A673 (cell line): Measurements from ENCODE around the gene KIAA1549. TPM values are rescaled to one million over a fixed set of nuclear protein-coding genes. Genes with fewer than 3 reads are reported as not detected.

Experiments
- BruUV-seq: library from RNA; stranded (reverse); fragments of 400-500 nt; replicated peaks from 2 replicates; lab custom pipeline; 2021; lab: Mats Ljungman, UMichigan
- CTCF ChIA-PET: fragments of 300-600 bp; sonication (Branson Sonifier 250); formaldehyde crosslinking; loops from one replicate; lab custom pipeline; 2022; ENCODE audit warnings: antibody characterized with exemption; lab: Charles Lee
- POLR2A ChIA-PET: fragments of 300-600 bp; sonication (Branson Sonifier 250); formaldehyde crosslinking; loops from one replicate; lab custom pipeline; 2022; ENCODE audit warnings: antibody characterized with exemption; ENCODE audit not compliant: low non-redundant PET; lab: Charles Lee
- DNase-seq: peaks from one replicate; pipeline ENCODE4 v3.0.0-alpha.2; 2015; ENCODE audit warnings: low spot score
- H3K27ac ChIP-seq: fragments of 200-600 bp; sonication (generic); 2 replicates; pipeline ENCODE4 v1.5.1; 2016; ENCODE audit warnings: mixed run types, low read depth, mild to moderate bottlenecking, mixed read lengths, antibody characterized with exemption, low read length; ENCODE audit not compliant: poor library complexity, severe bottlenecking
- H3K27me3 ChIP-seq: fragments of 200-600 bp; sonication (generic); replicated peaks from 2 replicates; pipeline ENCODE4 v1.6.1; 2017; ENCODE audit warnings: mixed run types, low read depth, mild to moderate bottlenecking, mixed read lengths, antibody characterized with exemption, low read length; ENCODE audit not compliant: insufficient read depth, poor library complexity
- H3K36me3 ChIP-seq: fragments of 200-600 bp; sonication (generic); 2 replicates; pipeline ENCODE4 v1.6.1; 2016; ENCODE audit warnings: mixed run types, mild to moderate bottlenecking, mixed read lengths, antibody characterized with exemption, low read length; ENCODE audit not compliant: insufficient read depth, poor library complexity, severe bottlenecking
- H3K4me1 ChIP-seq: fragments of 200-600 bp; sonication (generic); 2 replicates; pipeline ENCODE4 v1.6.1; 2017; ENCODE audit warnings: mixed run types, mild to moderate bottlenecking, mixed read lengths, antibody characterized with exemption, low read length; ENCODE audit not compliant: insufficient read depth, poor library complexity, severe bottlenecking
- H3K4me3 ChIP-seq: fragments of 200-600 bp; sonication (generic); 2 replicates; pipeline ENCODE4 v1.5.1; 2016; ENCODE audit warnings: low read depth, mixed run types, mild to moderate bottlenecking, mixed read lengths, low read length; ENCODE audit not compliant: poor library complexity, severe bottlenecking
- H3K9me3 ChIP-seq: fragments of 200-600 bp; sonication (generic); 2 replicates; pipeline ENCODE4 v1.6.1; 2016; ENCODE audit warnings: mixed run types, low read depth, mild to moderate bottlenecking, mixed read lengths, antibody characterized with exemption, low read length; ENCODE audit not compliant: poor library complexity, severe bottlenecking
- EZH2 ChIP-seq: fragments of 200-600 bp; sonication (generic); IDR thresholded peaks from 2 replicates; pipeline ENCODE4 v1.6.1; 2017; ENCODE audit warnings: borderline replicate concordance, low read depth, mild to moderate bottlenecking, mixed read lengths, antibody characterized with exemption, low read length; ENCODE audit not compliant: poor library complexity, severe bottlenecking
- intact Hi-C: fragments of 100-400 bp; cut with micrococcal nuclease; formaldehyde crosslinking; loops from one replicate; pipeline ENCODE4 v1.10.0; 2022; ENCODE audit not compliant: unreplicated experiment
- total RNA-seq: library from RNA; stranded (reverse); gene quantifications from 2 replicates; pipeline ENCODE4 v1.2.3, GENCODE V29; 2021
- TF ChIP-seq, protein P1 (sequence below): fragments of 300-800, 200-600 bp; sonication (generic); conservative IDR thresholded peaks from 2 replicates; pipeline ENCODE4 v1.5.1; 2017; ENCODE audit warnings: low read depth, mild to moderate bottlenecking, antibody characterized with exemption, low read length, moderate library complexity, mixed read lengths

The KIAA1549 gene
- total RNA-seq, 1 experiment from 2014 or later, result 2.5 TPM

DNA sequence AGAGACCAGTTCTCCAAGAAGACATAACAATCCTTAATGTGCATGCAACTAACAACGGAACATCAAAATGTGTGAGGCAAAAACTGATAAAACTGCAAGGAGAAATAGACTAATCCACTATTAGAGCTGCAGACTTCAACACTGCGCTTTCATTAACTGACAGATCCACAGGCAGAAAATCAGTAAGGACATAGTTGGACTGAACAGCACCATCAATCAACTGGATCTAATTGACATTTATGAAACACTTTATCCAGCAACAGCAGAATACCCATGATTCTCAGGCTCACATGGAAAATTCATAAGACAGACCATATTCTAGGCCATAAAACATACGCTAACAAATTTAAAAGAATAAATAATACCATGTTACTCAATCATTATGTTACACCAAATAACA lies 161.6 kb downstream of the KIAA1549 start:
- POLR2A ChIA-PET, result no interaction called here
- no peaks in the 10 kb centered on the region for H3K4me1 ChIP-seq
- DNase-seq, result no peak
- CTCF ChIA-PET, result interaction anchor here (0.6 kb wide), 1 partner anchor 81 kb away, joined by 3 read pairs; no protein-coding TSS in a partner anchor
- no peaks in the 10 kb centered on the region for H3K36me3 ChIP-seq
- intact Hi-C loops, result no loop called here
- no peaks in the 10 kb centered on the region for H3K27me3 ChIP-seq
- H3K4me3 ChIP-seq, result no peak overlapping the region
- H3K9me3 ChIP-seq, result no peaks in the 10 kb centered on the region
- H3K27ac ChIP-seq, result no peak overlapping the region
- no peak for TF ChIP-seq EZH2
- TF ChIP-seq, protein P1, sequence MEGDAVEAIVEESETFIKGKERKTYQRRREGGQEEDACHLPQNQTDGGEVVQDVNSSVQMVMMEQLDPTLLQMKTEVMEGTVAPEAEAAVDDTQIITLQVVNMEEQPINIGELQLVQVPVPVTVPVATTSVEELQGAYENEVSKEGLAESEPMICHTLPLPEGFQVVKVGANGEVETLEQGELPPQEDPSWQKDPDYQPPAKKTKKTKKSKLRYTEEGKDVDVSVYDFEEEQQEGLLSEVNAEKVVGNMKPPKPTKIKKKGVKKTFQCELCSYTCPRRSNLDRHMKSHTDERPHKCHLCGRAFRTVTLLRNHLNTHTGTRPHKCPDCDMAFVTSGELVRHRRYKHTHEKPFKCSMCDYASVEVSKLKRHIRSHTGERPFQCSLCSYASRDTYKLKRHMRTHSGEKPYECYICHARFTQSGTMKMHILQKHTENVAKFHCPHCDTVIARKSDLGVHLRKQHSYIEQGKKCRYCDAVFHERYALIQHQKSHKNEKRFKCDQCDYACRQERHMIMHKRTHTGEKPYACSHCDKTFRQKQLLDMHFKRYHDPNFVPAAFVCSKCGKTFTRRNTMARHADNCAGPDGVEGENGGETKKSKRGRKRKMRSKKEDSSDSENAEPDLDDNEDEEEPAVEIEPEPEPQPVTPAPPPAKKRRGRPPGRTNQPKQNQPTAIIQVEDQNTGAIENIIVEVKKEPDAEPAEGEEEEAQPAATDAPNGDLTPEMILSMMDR, result no peak
- no TSS peak for BruUV-seq

DNA sequence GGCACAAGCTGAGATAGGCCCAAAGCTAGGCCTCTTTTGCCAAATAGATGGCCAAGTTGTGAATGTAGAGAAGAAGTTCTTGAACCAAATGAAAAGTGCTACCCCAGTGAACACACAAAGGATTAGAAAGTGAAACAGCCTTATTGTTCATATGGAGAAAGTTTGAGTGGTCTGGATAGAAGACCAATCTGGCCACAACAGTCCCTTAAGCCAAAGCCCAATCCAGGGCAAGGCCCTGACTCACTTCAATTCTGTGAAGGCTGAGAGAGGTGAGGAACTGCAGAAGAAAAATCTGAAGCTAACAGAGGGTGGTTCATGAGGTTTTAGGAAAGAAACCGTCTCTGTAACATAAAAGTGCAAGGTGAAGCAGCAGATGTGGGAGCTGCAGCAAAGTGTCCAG lies 164.5 kb downstream of the KIAA1549 start:
- BruUV-seq, result no TSS peak
- H3K27ac ChIP-seq, result no peak overlapping the region
- no peak for DNase-seq
- H3K36me3 ChIP-seq, result no peaks in the 10 kb centered on the region
- H3K9me3 ChIP-seq, result no peaks in the 10 kb centered on the region
- CTCF ChIA-PET, result no interaction called here
- H3K27me3 ChIP-seq, result no peaks in the 10 kb centered on the region
- POLR2A ChIA-PET, result no interaction called here
- no peak overlapping the region for H3K4me3 ChIP-seq
- no peaks in the 10 kb centered on the region for H3K4me1 ChIP-seq
- TF ChIP-seq, protein P1, result no peak
- no peak for TF ChIP-seq EZH2
- intact Hi-C loops, result no loop called here

DNA sequence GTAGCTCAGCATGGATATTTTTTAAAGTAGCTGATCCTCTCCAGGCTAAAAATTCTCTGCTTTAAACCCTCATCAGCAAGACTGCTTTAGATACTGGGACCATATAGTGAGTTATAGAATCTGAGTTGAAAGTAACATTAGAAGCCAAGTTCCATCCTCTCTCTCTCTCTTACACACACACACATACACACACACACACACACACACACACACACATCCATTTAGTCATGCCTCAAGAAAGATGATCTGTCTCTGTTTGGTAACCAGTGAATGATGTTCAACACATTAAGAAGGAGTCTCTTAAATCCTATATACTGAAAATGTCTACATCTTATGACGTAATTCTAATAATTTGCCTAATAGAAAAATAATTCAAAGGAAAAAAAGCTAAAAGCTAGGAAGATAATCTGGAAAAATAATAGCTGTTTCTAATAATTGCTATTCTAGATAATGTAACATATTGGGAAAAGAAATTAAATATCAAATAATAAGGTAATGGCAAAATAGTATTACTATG lies 166.3 kb downstream of the KIAA1549 start:
- Histone ChIP-seq H3K4me1 (no peaks in the 10 kb centered on the region), H3K9me3 (no peaks in the 10 kb centered on the region), H3K27me3 (no peaks in the 10 kb centered on the region), H3K36me3 (no peaks in the 10 kb centered on the region), H3K27ac (no peak overlapping the region), H3K4me3 (no peak overlapping the region)
- intact Hi-C loops, result no loop called here
- no peak for DNase-seq
- no TSS peak for BruUV-seq
- ChIA-PET CTCF (no interaction called here), POLR2A (no interaction called here)
- TF ChIP-seq, protein P1, result no peak
- TF ChIP-seq EZH2, result no peak
